ENCODE results near the gene ST6GALNAC6. TPM values are rescaled to one million over a fixed set of nuclear protein-coding genes. Genes with fewer than 3 reads are reported as not detected.

ST6GALNAC6 gene
- total RNA-seq, 2 donors from 2014 or later, result 46.4 to 95.1 TPM

DNA sequence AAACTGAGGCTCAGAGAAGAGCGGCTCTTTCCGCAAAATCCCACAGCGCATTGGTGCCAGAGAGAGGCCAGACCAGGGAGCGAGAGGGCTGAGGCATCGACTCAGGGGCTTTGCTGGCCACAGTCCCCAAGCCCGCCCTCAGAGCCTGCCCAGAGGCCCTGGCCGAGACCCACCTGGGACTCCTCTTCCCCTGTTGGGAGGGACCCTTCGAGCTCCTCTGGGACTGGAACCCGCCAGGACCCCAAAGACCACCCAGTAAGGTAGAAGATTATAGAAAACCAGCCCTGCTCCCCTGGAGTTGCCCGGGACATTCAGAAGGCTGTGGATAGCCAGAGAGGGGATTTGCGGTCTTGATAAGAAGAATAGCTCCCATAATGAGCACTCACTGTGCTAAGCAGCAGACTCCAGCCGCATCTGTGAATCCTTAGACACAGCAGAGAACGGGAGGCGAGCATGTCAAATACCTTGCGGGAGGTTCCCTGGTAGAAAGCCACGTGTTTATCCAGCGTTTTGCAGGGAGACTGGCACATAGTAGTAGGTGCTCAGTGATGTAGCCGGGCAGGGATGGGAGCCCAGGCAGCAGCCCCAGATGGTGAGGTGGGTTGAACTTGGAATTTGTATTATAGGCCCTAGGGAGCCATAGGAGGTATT is 21.3 kb downstream of the ST6GALNAC6 start:
- H3K9me3 ChIP-seq, result no peaks in the 10 kb centered on the region
- H3K4me1 ChIP-seq (replicated peaks), result peaks cover 8% of the 10 kb centered on the region
- WGBS, result 30% methylated on average over 18 of the region's 18 CpGs
- no peak for DNase-seq (ENCODE audit: low spot score)
- H3K27me3 ChIP-seq (replicated peaks; ENCODE audit: insufficient read depth), result no peaks in the 10 kb centered on the region
- peak overlapping the region in 1 of 2 donors; percentile 51 for H3K27ac ChIP-seq
- no peak for TF ChIP-seq POLR2AphosphoS5 (IDR thresholded peaks at IDR 0.05)
- no peak for TF ChIP-seq CTCF (IDR thresholded peaks at IDR 0.05)
- no peak for TF ChIP-seq POLR2A (IDR thresholded peaks at IDR 0.05)
- H3K36me3 ChIP-seq, result no peaks in the 10 kb centered on the region
- H3K4me3 ChIP-seq, result peak overlapping the region; percentile 45 to 52
- intact Hi-C loops (cut with DNase I), result loop anchor here (5.0 kb wide), 1 partner anchor 141 kb away; the partner anchor contains the start of gene TOR2A

DNA sequence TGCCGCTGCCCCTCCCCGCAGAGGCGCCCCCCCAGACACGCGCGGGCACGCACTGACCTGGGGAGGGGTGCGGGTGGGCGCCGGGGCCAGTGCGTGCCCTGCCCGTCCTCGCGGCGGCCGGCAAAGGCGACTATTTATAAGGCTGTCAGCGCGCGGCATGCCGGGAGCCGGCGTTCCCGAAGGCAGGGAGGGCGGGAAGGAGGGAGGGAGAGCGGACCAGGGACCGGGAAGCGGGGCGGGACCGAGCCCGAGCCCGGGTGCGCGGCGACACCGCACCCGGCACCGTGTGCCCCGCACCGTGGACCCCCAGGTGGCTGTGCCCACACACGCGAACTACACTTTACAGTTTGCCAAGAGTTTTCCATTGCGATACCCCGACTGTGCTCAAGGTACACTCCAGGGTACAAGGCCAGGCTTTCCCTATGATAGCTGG is 21.8 kb downstream of the ST6GALNAC6 start, which contains the start of gene AK1:
AK1 (minus strand) TSS at position 110 of the 433 bp plus-strand sequence. CDS start 3,058 bp downstream, outside the sequence.
- Histone ChIP-seq H3K27me3 (replicated peaks; ENCODE audit: insufficient read depth) (no peaks in the 10 kb centered on the region), H3K4me3 (peak within 1 kb of the TSS; percentile 45 to 52), H3K9me3 (no peaks in the 10 kb centered on the region), H3K27ac (peak within 1 kb of the TSS in 1 of 2 donors; percentile 51), H3K36me3 (no peaks in the 10 kb centered on the region), H3K4me1 (replicated peaks) (peaks cover 8% of the 10 kb centered on the region)
- WGBS, result under 1% methylated on average over 38 of the region's 44 CpGs
- intact Hi-C loops (cut with DNase I), result loop anchor here (1.0 to 5.0 kb wide), 2 partner anchors 20 to 140 kb away; partner anchors contain the start of gene TOR2A
- peak; percentile 75 for DNase-seq (ENCODE audit: low spot score)
- TF ChIP-seq POLR2AphosphoS5 (IDR thresholded peaks at IDR 0.05) (peak; percentile 92), CTCF (IDR thresholded peaks at IDR 0.05) (no peak), POLR2A (IDR thresholded peaks at IDR 0.05) (peak; percentile 59)

- DNase-seq (ENCODE audit: low spot score), result no peak
- TF ChIP-seq CTCF (IDR thresholded peaks at IDR 0.05) (no peak), POLR2AphosphoS5 (IDR thresholded peaks at IDR 0.05) (no peak), POLR2A (IDR thresholded peaks at IDR 0.05) (no peak)
- Histone ChIP-seq H3K27me3 (replicated peaks; ENCODE audit: insufficient read depth) (no peaks in the 10 kb centered on the region), H3K4me1 (replicated peaks) (peaks cover 8% of the 10 kb centered on the region), H3K9me3 (no peaks in the 10 kb centered on the region), H3K36me3 (no peaks in the 10 kb centered on the region), H3K27ac (peak overlapping the region in 1 of 2 donors; percentile 51), H3K4me3 (peak overlapping the region; percentile 45 to 52)
- WGBS, result 26% methylated on average over 21 of the region's 26 CpGs
- intact Hi-C loops (cut with DNase I), result loop anchor here (1.0 to 5.0 kb wide), 2 partner anchors 20 to 140 kb away; partner anchors contain the start of gene TOR2A
These were observed 22.4 kb downstream of the ST6GALNAC6 start for GRCh38 chr9:127876764-127877562.

DNA sequence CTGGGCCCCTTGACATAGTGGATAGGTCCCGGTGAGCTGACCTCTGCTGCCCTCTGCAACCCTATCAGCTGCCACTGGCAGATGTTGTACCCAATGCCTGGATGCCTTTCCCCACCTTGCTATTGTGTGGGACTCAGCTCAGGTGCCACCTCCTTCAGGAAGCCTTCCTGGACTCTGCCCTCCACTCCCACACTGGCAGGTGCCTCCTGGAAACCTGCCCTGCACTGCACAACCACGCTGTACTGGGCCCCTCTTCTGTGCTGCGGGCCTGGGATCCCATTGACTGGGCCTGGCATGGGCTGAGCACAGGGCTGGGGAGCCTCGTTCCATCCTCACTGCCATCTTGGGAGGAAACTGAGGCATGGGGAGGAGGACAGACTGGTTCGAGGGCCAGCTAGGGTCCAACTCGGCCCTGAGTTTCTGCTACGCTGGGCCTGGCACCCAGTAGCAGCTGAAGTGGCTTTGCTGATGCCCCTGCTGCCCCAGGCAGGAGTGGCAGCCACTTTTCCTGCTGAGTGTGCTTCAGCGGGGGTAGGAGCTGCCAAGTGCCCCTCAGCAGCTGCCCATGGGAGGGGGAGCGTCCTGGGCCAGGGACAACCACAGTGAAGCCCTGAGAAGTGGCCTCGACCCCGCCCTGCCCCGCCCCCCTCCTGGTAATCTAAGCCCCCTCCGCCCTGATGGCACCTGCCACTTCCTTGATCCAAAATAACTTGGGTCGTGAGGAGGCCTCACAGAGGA is 23.2 kb downstream of the ST6GALNAC6 start:
- no peak for DNase-seq (ENCODE audit: low spot score)
- no peak for TF ChIP-seq CTCF (IDR thresholded peaks at IDR 0.05)
- no peak for TF ChIP-seq POLR2AphosphoS5 (IDR thresholded peaks at IDR 0.05)
- TF ChIP-seq POLR2A (IDR thresholded peaks at IDR 0.05), result no peak
- no peak overlapping the region for H3K27ac ChIP-seq
- no peaks in the 10 kb centered on the region for H3K9me3 ChIP-seq
- peaks cover 8% of the 10 kb centered on the region for H3K4me1 ChIP-seq (replicated peaks)
- H3K4me3 ChIP-seq, result no peak overlapping the region
- 82% methylated on average over 14 of the region's 14 CpGs for WGBS
- no peaks in the 10 kb centered on the region for H3K27me3 ChIP-seq (replicated peaks; ENCODE audit: insufficient read depth)
- H3K36me3 ChIP-seq, result no peaks in the 10 kb centered on the region
- intact Hi-C loops (cut with DNase I), result loop anchor here (5.0 kb wide), 1 partner anchor 139 kb away; the partner anchor contains the start of gene TOR2A
